Endodermal cell (in vitro differentiated cells): ENCODE data around the gene HEG1. TPM values are rescaled to one million over a fixed set of nuclear protein-coding genes. Genes with fewer than 3 reads are reported as not detected.

ENCODE experiments used
- DNase-seq: peaks from one replicate; pipeline ENCODE4 v3.0.0-alpha.2; 2017
- H3K27ac ChIP-seq: 2 replicates; pipeline ENCODE4 v1.5.1; 2013; ENCODE audit warnings: mild to moderate bottlenecking, low read depth, low read length, moderate library complexity
- H3K27me3 ChIP-seq: 2 replicates; pipeline ENCODE4 v1.6.1; 2013; ENCODE audit warnings: mild to moderate bottlenecking, low read length, moderate library complexity; ENCODE audit not compliant: insufficient read depth, control insufficient read depth, poor library complexity, severe bottlenecking
- H3K36me3 ChIP-seq: 2 replicates; pipeline ENCODE4 v1.7.0; 2013; ENCODE audit warnings: mild to moderate bottlenecking, low read length, moderate library complexity; ENCODE audit not compliant: control insufficient read depth, insufficient read depth
- H3K4me1 ChIP-seq: one replicate; pipeline ENCODE4 v1.7.0; 2013; ENCODE audit warnings: low read length; ENCODE audit not compliant: control insufficient read depth, insufficient read depth
- H3K4me3 ChIP-seq: 2 replicates; pipeline ENCODE4 v1.5.1; 2013; ENCODE audit warnings: mild to moderate bottlenecking, low read length, moderate library complexity
- H3K9ac ChIP-seq: 2 replicates; pipeline ENCODE4 v1.6.1; 2013; ENCODE audit warnings: mild to moderate bottlenecking, low read length, moderate library complexity; ENCODE audit not compliant: poor library complexity, severe bottlenecking; ENCODE audit errors: extremely low read depth
- H3K9me3 ChIP-seq: 2 replicates; pipeline ENCODE4 v1.6.1; 2013; ENCODE audit warnings: mild to moderate bottlenecking, low read length, moderate library complexity; ENCODE audit not compliant: control insufficient read depth
- H3K27ac Mint-ChIP-seq: 2 replicates; pipeline ENCODE4 v1.8.0; 2020; ENCODE audit warnings: mixed read lengths
- H3K27me3 Mint-ChIP-seq: 2 replicates; pipeline ENCODE4 v1.8.0; 2021; ENCODE audit warnings: mild to moderate bottlenecking, mixed read lengths; ENCODE audit not compliant: insufficient read depth
- H3K36me3 Mint-ChIP-seq: 2 replicates; pipeline ENCODE4 v1.8.0; 2020; ENCODE audit warnings: low read depth, mixed read lengths
- H3K4me1 Mint-ChIP-seq: 2 replicates; pipeline ENCODE4 v1.8.0; 2020; ENCODE audit warnings: mixed read lengths
- H3K4me3 Mint-ChIP-seq: 2 replicates; pipeline ENCODE4 v1.8.0; 2020; ENCODE audit warnings: mild to moderate bottlenecking, moderate library complexity, mixed read lengths
- H3K9me3 Mint-ChIP-seq: 2 replicates; pipeline ENCODE4 v1.8.0; 2020; ENCODE audit warnings: mild to moderate bottlenecking, mixed read lengths
- CTCF ChIP-seq: fragments of 200-600 bp; sonication (generic); conservative IDR thresholded peaks from 2 replicates; pipeline ENCODE4 v1.5.0; 2021; ENCODE audit warnings: antibody characterized with exemption, mild to moderate bottlenecking
- WGBS, 2 experiments: methylation state at CpG; one replicate each; pipeline versions ENCODE4 v1.1.5 to v1.1.7; 2013; ENCODE audit warnings: missing lambda C conversion rate in 2 of 2, mixed read lengths in 1 of 2; ENCODE audit not compliant: insufficient coverage in 1 of 2, insufficient read length in 1 of 2; 5-methylcytosine and 5-hydroxymethylcytosine counted together
- total RNA-seq, 2 donors: library from RNA; stranded (reverse); fragmentation: NEBNext Ultra II Directional in 1 of 2; extraction: Animal tissue kit (Norgen Biotek cat#: 25700) in 1 of 2; gene quantifications; 2 replicates in 1 of 2; 3 replicates in 1 of 2; pipeline ENCODE4 v1.2.1, GENCODE V29; 2021

The HEG1 gene
- total RNA-seq, 2 donors from 2014 or later, result 25.5 to 27.0 TPM

DNA sequence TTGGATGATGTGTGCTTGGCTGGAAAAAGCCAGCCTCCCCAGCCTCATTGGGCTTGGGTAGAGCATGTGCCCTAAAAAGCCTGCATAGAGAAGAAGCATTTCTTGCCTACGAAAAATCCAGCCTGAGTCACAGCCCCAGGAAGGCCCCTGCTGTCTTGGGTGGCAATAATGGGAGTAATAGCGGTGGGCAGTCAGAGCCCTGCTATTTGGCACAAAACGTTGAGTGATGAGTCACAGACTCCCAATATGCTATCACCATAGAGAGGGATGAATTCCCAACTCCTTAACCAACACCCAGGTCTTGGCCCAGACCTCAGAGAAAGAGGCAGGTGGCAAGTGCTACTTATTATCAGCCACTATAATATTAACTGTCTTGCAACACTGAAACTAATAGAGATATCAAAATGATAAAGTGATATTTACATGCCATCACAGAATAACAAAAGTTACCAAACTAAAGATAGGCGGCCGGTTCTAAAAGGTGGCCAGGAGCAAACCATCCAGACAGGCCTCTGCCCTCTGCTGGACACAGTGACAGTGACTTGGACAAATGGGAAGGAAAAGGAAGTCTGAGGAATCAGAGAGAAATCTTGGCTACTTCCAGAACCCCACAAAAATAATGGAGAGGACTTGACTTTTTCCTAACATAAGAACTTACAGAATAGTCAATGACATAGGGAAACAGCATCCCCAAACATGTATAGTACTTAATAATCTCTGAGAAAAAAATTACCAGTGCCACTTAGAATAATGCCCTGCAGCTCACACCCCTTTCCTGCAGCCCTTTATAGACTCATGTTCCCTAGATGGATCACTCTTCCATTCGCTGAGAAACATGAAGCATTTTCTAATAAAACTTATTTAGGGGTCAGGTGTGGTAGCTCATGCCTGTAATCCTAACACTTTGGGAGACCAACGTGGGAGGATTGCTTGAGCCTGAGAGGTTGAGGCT is 69.3 kb downstream of the HEG1 start:
- H3K4me1 Mint-ChIP-seq, result no peaks in the 10 kb centered on the region
- no peak overlapping the region for H3K9ac ChIP-seq
- DNase-seq, result peak; percentile 75
- no peaks in the 10 kb centered on the region for H3K4me1 ChIP-seq
- TF ChIP-seq CTCF, result peak; percentile 85
- H3K27ac ChIP-seq, result no peak overlapping the region
- H3K4me3 Mint-ChIP-seq, result no peak overlapping the region
- no peaks in the 10 kb centered on the region for H3K27me3 ChIP-seq
- H3K4me3 ChIP-seq, result no peak overlapping the region
- H3K9me3 Mint-ChIP-seq, result no peaks in the 10 kb centered on the region
- peaks cover 53% of the 10 kb centered on the region for H3K36me3 ChIP-seq
- H3K27me3 Mint-ChIP-seq, result no peaks in the 10 kb centered on the region
- 77 to 90% methylated on average over 3 to 7 of the region's 7 CpGs for WGBS, 2 experiments
- no peaks in the 10 kb centered on the region for H3K9me3 ChIP-seq
- H3K36me3 Mint-ChIP-seq, result peaks cover 49% of the 10 kb centered on the region
- no peak overlapping the region for H3K27ac Mint-ChIP-seq

DNA sequence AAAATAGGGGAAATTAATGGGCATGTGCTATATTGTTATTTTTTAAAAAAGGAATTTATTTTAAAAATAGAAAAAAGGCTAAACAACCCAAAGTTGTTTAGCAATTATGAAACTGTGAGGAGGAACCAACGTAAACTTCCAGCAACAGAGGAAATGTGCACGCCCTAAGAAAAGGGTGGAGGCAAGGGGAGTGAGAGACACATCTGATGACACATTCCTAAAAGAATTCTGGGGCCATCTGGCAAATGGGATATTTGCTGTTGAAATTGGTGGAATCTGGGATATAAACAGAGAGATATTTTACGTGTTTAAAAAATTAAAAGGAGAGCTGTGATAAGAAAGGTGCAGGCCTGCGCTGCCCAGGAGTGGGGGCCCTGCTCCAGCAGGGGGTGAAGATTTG is 70.4 kb downstream of the HEG1 start:
- TF ChIP-seq CTCF, result no peak
- Mint-ChIP-seq H3K9me3 (no peaks in the 10 kb centered on the region), H3K36me3 (peaks cover 43% of the 10 kb centered on the region), H3K27ac (peak overlapping the region; percentile 22), H3K4me1 (no peaks in the 10 kb centered on the region), H3K4me3 (no peak overlapping the region), H3K27me3 (no peaks in the 10 kb centered on the region)
- no peak for DNase-seq
- no peaks in the 10 kb centered on the region for H3K27me3 ChIP-seq
- H3K36me3 ChIP-seq, result peaks cover 48% of the 10 kb centered on the region
- H3K4me3 ChIP-seq, result no peak overlapping the region
- no peaks in the 10 kb centered on the region for H3K9me3 ChIP-seq
- WGBS, 2 experiments, result 91% methylated on average over 4 of the region's 4 CpGs
- H3K9ac ChIP-seq, result no peak overlapping the region
- no peaks in the 10 kb centered on the region for H3K4me1 ChIP-seq
- no peak overlapping the region for H3K27ac ChIP-seq

GRCh38 chr3:124984754-124985153 is 71.0 kb downstream of the HEG1 start:
- TF ChIP-seq CTCF, result no peak
- 93% methylated on average over 3 of the region's 3 CpGs; no CpG with 5 or more reads in 1 of the 2 experiments for WGBS, 2 experiments

More at GRCh38 chr3:124984754-124985153, 71.0 kb downstream of the HEG1 start:
- Histone ChIP-seq H3K9ac (no peak overlapping the region), H3K36me3 (peaks cover 44% of the 10 kb centered on the region), H3K27ac (no peak overlapping the region), H3K9me3 (no peaks in the 10 kb centered on the region), H3K4me1 (no peaks in the 10 kb centered on the region), H3K27me3 (no peaks in the 10 kb centered on the region), H3K4me3 (no peak overlapping the region)
- Mint-ChIP-seq H3K27ac (no peak overlapping the region), H3K4me3 (no peak overlapping the region), H3K9me3 (no peaks in the 10 kb centered on the region), H3K4me1 (no peaks in the 10 kb centered on the region), H3K36me3 (peaks cover 39% of the 10 kb centered on the region), H3K27me3 (no peaks in the 10 kb centered on the region)
- no peak for DNase-seq
